HG02870 (cell line): ENCODE data around the gene PTPN14.
A peak's percentile ranks its signal among the peaks of the same experiment; 100 is the strongest.

Source experiments
- ATAC-seq: cut with Tn5 transposase; IDR thresholded peaks from one replicate; pipeline ENCODE4 v1.9.1; 2021; ENCODE audit warnings: mild to moderate bottlenecking, moderate library complexity; ENCODE audit not compliant: unreplicated experiment

The PTPN14 gene

DNA sequence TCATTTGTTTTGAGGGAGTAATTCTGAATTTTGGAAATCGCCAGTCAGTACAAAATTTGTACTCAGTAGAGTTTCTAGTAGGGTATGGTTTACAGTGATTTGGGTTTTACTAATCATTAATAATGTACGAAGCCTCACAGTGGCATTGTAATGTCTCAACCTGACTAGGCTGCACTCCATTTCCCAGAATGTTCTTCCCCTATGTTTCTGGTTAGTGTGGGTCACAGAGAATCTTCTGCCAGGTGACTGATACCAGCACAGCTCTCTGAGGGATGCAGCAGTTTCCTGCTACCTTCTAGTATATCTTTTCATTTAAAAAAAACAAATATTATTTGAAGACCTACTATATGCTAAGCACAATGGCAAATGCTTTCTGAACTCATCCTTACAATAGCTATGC, 112.9 kb downstream of the PTPN14 start:
- ATAC-seq: peak; percentile 24

GRCh38 chr1:214438075-214438474, 113.3 kb downstream of the PTPN14 start:
- no peak for ATAC-seq

DNA sequence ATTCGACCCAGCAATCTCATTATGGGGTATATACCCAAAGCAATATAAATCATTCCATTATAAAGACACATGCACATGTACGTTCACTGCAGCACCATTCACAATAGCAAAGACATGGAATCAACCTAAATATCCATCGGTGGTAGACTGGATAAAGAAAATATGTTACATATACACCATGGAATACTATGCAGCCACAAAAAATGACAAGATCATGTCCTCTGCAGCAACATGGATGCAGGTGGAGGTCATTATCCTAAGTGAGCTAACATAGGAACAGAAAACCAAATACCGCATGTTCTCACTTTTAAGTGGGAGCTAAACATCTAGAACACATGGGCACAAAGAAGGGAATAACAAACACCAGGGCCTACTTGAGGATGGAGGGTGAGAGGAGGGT, 115.5 kb downstream of the PTPN14 start:
- no peak for ATAC-seq

DNA sequence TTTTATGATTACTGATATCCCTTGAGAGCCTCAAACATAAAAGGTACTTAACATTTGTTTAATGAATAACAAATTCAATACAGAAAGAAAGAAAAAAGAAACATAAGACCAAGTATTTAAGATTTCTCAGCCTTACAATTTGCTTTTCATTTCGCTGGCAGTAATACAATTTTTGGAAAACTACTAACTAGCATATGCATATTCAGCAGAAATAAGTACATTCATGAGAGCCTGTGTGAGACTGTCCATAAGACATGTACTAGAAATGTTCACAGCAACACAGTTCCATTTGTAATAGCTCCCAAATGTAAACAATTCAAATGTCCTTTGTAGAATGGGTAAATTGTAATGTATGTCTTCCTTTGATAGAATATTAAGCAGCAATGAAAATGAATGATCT, 119.2 kb downstream of the PTPN14 start:
- ATAC-seq: no peak

GRCh38 chr1:214429951-214430770, 121.2 kb downstream of the PTPN14 start:
- ATAC-seq: no peak

DNA sequence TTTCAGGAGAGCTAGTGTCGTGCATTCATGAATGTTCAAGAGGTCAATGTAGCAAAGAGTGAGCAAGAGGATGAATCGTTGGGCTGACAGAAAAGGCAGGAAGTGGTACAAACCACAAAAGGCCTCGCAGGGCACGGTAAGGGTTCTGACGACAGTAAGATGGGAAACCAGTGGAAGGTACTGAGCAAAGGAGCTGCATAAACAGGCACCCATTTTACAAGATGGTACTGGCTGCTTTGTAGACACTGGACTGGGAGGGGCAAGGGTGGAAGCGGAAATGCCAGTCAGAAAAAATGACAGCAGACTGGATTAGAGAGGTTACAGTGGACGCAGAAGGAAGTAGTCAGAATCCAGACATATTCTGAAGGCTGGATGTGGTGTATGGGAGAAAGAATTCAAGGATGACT, 123.5 kb downstream of the PTPN14 start:
- peak; percentile 91 for ATAC-seq

- ATAC-seq: no peak
These were observed 125.0 kb downstream of the PTPN14 start for GRCh38 chr1:214426426-214426812.

DNA sequence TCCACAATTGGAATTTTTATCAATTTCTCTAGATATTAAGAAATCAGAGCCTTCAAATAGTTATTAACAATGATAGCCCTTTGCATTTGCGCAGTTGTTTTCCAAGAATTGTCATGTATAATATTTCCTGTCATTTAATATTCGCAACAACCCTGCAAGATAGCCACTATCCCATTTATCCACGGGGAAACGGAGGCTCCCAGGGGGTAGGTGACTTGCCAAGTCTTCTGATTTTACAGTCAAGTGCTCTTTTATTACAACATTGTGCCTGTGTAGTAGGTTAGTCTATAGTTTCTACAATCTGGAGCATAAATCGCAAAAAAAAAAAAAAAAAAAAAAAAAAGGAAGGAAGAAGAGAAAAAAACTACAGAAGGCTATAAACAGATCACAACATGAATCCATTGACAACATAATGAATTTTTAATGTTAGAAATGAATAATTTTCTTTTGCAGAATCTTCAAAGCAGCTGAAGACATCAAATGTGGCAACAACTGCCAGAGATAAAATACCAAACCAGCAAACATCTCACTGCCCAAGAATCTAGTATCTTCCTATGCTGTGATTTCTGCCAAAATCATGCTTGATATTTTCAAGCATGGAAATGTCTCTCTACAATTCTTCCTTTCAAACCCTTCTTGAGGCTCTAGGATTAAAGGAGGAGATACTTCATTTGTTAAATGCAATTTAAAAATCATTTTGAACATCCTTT, 125.5 kb downstream of the PTPN14 start:
- no peak for ATAC-seq

DNA sequence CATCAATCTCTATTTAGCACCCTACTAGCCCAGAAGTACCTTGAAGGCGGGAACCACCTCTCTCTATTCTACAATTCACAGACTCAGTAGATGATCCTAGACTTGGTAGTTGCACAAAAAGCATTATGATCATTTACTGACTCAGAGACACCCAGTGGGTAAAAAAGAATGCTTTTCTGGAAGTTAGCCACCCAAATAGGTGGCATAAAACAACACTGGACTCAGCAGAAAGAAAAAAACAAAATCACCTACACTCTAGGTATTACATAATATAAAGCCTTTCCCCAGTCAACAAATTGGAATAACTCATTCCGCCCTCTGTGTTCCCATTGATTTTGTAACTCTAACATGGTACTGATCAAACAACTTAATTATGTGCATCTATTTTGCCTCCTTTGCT, 126.3 kb downstream of the PTPN14 start:
- ATAC-seq: no peak

DNA sequence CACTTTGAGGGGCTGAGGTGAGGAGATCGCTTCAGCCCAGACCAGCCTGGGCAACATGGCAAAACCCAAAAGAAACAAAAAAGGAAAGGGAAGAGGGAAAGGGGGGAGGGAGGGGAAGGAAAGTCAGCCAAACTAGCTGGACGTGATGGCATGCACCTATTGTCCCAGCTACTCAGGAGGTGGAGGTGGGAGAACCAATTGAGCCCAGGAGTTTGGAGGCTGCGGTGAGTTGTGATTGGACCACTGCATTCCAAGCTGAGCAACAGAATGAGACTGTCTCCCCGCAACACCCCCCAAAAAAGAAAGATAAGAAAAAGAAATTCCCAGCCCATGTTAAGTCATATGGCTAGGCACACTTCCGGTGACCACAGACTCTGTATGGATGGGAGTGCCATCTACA, 128.4 kb downstream of the PTPN14 start:
- ATAC-seq: no peak

DNA sequence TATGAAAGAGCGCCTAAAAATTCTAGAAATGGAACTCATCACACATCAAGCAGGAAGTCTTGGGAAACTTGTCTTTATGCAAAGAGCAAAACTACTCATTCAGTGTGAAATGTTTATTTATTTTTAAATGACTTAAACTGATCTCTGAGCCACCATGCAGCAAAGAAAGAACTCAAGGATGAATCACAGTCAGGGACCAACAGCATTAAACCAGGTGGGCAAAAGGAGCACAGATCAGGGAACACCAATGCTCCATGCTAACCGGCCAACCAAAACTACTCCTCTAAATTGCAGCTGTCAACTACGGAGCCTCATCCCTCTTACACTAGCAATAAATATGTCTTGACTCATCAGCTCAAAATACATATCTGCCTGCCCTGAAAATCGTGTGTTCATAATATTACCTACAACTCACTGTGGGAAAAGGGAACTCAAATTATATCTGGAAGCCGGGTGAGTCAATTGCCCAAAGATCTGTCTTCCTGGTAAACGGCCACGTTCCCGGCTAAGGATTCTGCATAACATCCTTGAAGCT, 129.2 kb downstream of the PTPN14 start:
- ATAC-seq: no peak

GRCh38 chr1:214420833-214421232, 130.6 kb downstream of the PTPN14 start:
- no peak for ATAC-seq

- no peak for ATAC-seq
These were observed 131.1 kb downstream of the PTPN14 start for GRCh38 chr1:214420341-214420740.

DNA sequence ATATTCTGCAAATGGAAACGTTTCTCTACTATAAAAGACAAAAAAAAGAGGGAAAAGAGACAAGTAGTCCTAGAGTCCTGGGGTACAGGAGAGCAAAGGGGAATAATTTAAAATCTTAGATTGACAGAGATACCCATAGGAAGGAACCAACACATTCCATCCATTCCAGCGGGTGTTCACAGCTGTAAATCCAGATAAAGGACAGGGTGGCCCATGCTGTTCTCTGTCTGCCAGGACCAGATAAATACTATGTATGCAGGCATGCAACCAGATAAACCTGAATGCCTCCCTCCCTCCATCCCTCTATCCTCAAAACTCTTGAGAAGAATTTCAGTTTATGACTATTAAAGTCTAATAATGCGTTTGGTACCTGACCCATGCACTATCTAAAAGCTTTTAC, 131.8 kb downstream of the PTPN14 start:
- no peak for ATAC-seq

DNA sequence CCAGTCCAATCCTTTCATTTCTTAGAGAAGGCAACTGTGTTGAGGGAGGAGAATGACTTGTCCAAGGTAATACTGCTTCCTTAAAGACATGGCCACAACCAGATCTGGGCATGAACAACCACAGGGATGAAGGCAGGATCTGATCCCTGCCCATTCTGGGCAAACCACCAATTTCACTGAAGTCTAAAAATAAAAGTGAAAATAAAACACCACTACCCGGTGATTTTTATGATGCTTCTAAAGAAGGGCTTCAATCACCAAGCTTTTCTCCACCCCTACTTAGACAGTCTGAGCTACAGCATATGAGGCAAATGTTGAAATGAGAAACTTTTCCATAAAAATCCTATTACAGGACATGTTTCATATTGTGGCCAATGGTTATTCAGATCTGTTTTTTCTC, 133.0 kb downstream of the PTPN14 start:
- ATAC-seq: no peak

- no peak for ATAC-seq
These were observed 133.7 kb downstream of the PTPN14 start for GRCh38 chr1:214417545-214418210.

DNA sequence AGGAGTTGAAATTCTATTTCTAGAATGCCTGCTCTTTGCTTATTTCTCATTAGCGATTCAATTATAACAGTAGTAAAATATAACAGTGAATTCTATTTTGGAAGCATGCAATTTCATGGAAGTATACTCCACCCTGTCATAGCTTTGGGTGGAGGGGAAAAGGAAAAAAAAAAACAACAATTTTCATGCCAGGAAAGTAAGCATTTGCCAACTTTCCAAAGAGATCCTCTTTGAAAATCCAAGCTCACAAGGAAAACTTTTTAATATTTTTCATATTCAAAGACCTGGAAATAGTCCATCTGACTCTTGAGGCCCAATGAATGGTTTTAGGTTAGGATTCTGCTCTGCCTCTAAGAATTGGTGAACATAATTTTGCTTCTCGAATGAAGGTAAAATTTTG, 134.5 kb downstream of the PTPN14 start:
- ATAC-seq: no peak

DNA sequence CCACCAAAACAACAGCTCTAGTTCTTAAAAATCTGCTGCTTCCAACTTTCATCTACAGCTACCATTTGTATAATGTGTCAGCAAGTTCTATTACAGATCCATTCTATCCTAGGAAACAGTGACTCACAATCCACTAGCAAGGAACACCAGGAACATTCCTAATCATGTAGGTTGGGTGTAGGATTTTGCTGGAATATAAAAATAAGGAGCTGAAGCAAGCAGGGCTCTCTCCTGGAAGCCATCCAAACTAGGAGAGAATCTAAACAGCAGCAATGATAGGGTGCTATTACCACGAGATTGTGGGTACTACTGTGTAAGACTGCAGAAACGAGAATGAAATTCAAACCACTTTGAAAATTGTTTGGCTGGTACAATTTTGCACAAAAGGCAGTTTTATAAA, 135.0 kb downstream of the PTPN14 start:
- ATAC-seq: no peak

DNA sequence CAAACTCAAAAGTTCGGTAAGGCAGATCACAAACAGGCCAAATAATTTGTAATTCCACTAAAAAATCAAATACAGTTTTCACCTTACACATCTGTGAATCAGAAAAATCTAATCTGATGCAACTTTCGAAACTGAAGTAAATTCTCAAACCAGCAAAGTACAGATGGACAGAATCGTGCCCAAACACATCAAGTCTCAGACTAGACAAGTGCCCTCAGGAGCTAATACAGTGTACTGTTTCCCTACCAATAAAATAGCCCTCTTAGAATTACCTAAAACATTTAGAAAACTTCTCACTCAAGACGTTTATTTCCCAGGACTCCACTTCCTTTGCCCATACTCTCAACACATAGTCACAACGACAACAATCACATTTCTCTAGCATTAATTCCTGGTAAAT, 136.3 kb downstream of the PTPN14 start:
- ATAC-seq: no peak

DNA sequence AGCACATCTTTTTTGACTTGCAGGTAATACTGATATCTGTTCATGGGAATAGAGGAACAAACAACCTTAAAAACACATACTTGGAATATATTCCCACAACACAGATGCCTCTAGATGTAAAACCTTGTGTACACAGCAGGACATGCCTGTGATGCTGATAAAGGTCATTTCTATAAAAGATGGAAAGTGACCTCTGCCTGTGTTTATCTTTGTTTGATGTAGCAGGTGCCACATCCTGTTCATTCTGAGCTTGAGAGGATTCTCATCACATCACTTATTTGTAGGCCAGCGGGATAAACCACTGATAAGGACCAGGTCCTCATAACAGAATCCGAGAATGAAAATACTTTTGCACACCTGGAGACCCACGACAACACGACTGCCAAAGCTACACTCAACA, 136.7 kb downstream of the PTPN14 start:
- no peak for ATAC-seq

- no peak for ATAC-seq
These were observed 138.1 kb downstream of the PTPN14 start for GRCh38 chr1:214413315-214413714.
